HEK293 (cell line): ENCODE measurements around the gene CAMK1G.

Source experiments
- CTCF ChIA-PET: fragments of 350-600 bp; formaldehyde crosslinking; extraction: SDS; loops from one replicate; lab custom pipeline; 2021; ENCODE audit warnings: antibody characterized with exemption; lab: Yijun Ruan, JAX
- POLR2A ChIA-PET: fragments of 300-600 bp; formaldehyde crosslinking; extraction: SDS; loops from one replicate; lab custom pipeline; 2020; ENCODE audit warnings: antibody characterized with exemption, inconsistent platforms; lab: Yijun Ruan, JAX
- H3K27ac ChIP-seq: fragments of 200-500 bp; sonication (Bioruptor generic); 2 replicates; pipeline ENCODE4 v1.5.1; 2014; ENCODE audit warnings: low read depth, low read length, control low read depth, inconsistent platforms; ENCODE audit errors: extremely low read depth
- H3K36me3 ChIP-seq, 2 experiments: fragments of 200-500 bp in 1 of 2; sonication (Bioruptor generic) in 1 of 2; 1 replicate in 1 of 2; 2 replicates in 1 of 2; pipeline ENCODE4 v1.5.1; 2014 to 2017; ENCODE audit warnings: inconsistent platforms in 2 of 2, low read length in 2 of 2; ENCODE audit not compliant: control insufficient read depth in 2 of 2, insufficient read depth in 1 of 2
- H3K4me1 ChIP-seq: fragments of 200-500 bp; sonication (Bioruptor generic); 2 replicates; pipeline ENCODE4 v1.5.1; 2014; ENCODE audit warnings: mild to moderate bottlenecking, low read length, inconsistent platforms; ENCODE audit not compliant: control insufficient read depth, insufficient read depth
- H3K4me3 ChIP-seq: 2 replicates; pipeline ENCODE4 v1.5.1; 2011; ENCODE audit warnings: low read depth, mild to moderate bottlenecking, control low read depth, low read length, moderate library complexity
- H3K9me3 ChIP-seq: fragments of 200-500 bp; sonication (Bioruptor generic); 2 replicates; pipeline ENCODE4 v1.5.1; 2014; ENCODE audit warnings: low read depth, low read length, inconsistent platforms; ENCODE audit not compliant: control insufficient read depth, insufficient read depth
- GLIS2 ChIP-seq: fragments of 450-650 bp; formaldehyde crosslinking; IDR thresholded peaks from 2 replicates; pipeline ENCODE4 v1.5.1; 2016; ENCODE audit warnings: missing biosample characterization, missing genetic modification characterization
- HOXD13 ChIP-seq: sonication (generic); formaldehyde crosslinking; IDR thresholded peaks from 2 replicates; pipeline ENCODE4 v1.8.0; 2022; ENCODE audit warnings: missing genetic modification reagents, borderline replicate concordance
- OVOL3 ChIP-seq: fragments of 450-650 bp; formaldehyde crosslinking; IDR thresholded peaks from 2 replicates; pipeline ENCODE4 v1.5.1; 2016; ENCODE audit warnings: missing biosample characterization, missing genetic modification characterization
- SETDB1 ChIP-seq: IDR thresholded peaks from one replicate; pipeline ENCODE4 v1.6.1; 2017; ENCODE audit warnings: mild to moderate bottlenecking, low read length, moderate library complexity, mixed read lengths; ENCODE audit not compliant: insufficient read length
- YY1 ChIP-seq: fragments of 450-650 bp; formaldehyde crosslinking; IDR thresholded peaks from 2 replicates; pipeline ENCODE4 v1.5.1; 2018; ENCODE audit warnings: missing biosample characterization, missing genetic modification characterization
- ZBTB17 ChIP-seq: fragments of 450-650 bp; formaldehyde crosslinking; IDR thresholded peaks from 2 replicates; pipeline ENCODE4 v1.5.1; 2016; ENCODE audit warnings: missing biosample characterization, missing genetic modification characterization
- ZFP3 ChIP-seq: fragments of 450-650 bp; formaldehyde crosslinking; IDR thresholded peaks from 2 replicates; pipeline ENCODE4 v1.5.1; 2016; ENCODE audit warnings: low read depth, missing biosample characterization, missing genetic modification characterization
- ZNF140 ChIP-seq: fragments of 450-650 bp; formaldehyde crosslinking; IDR thresholded peaks from 2 replicates; pipeline ENCODE4 v1.5.1; 2016; ENCODE audit warnings: missing biosample characterization, missing genetic modification characterization
- ZNF175 ChIP-seq: fragments of 450-650 bp; formaldehyde crosslinking; IDR thresholded peaks from 2 replicates; pipeline ENCODE4 v1.5.1; 2016; ENCODE audit warnings: missing biosample characterization, missing genetic modification characterization
- ZNF274 ChIP-seq, 2 experiments: fragments of 200-500 bp in 1 of 2; fragments of 450-650 bp in 1 of 2; sonication (Bioruptor generic) in 1 of 2; formaldehyde crosslinking in 1 of 2; IDR thresholded peaks; 2 replicates each; pipeline versions ENCODE4 v1.5.1 to v1.6.1; 2014 to 2016; ENCODE audit warnings: borderline replicate concordance in 1 of 2, inconsistent platforms in 1 of 2, low read length in 1 of 2, missing biosample characterization in 1 of 2, missing genetic modification characterization in 1 of 2
- ZNF302 ChIP-seq: fragments of 450-650 bp; formaldehyde crosslinking; IDR thresholded peaks from 2 replicates; pipeline ENCODE4 v1.5.1; 2016; ENCODE audit warnings: missing biosample characterization, missing genetic modification characterization, low read depth
- ZNF404 ChIP-seq: fragments of 450-650 bp; formaldehyde crosslinking; IDR thresholded peaks from 2 replicates; pipeline ENCODE4 v1.5.1; 2017; ENCODE audit warnings: missing biosample characterization, missing genetic modification characterization
- ZNF76 ChIP-seq: fragments of 450-650 bp; formaldehyde crosslinking; IDR thresholded peaks from 2 replicates; pipeline ENCODE4; 2016; ENCODE audit warnings: low read depth, missing biosample characterization, missing genetic modification characterization, borderline replicate concordance
- TF ChIP-seq, protein P1 (sequence below): fragments of 450-650 bp; formaldehyde crosslinking; IDR thresholded peaks from 2 replicates; pipeline ENCODE4 v1.5.1; 2017; ENCODE audit warnings: missing biosample characterization, missing genetic modification characterization
- TF ChIP-seq, protein P2 (sequence below): fragments of 450-650 bp; formaldehyde crosslinking; IDR thresholded peaks from 2 replicates; pipeline ENCODE4 v1.5.0; 2017; ENCODE audit warnings: missing biosample characterization, missing genetic modification characterization, borderline replicate concordance
- TF ChIP-seq, protein P3 (sequence below): fragments of 450-650 bp; formaldehyde crosslinking; IDR thresholded peaks from 2 replicates; pipeline ENCODE4 v1.5.1; 2016; ENCODE audit warnings: missing biosample characterization, missing genetic modification characterization
- TF ChIP-seq, protein P4 (sequence below): fragments of 450-650 bp; formaldehyde crosslinking; IDR thresholded peaks from 2 replicates; pipeline ENCODE4 v1.5.1; 2016; ENCODE audit warnings: missing biosample characterization, missing genetic modification characterization

Gene CAMK1G

DNA sequence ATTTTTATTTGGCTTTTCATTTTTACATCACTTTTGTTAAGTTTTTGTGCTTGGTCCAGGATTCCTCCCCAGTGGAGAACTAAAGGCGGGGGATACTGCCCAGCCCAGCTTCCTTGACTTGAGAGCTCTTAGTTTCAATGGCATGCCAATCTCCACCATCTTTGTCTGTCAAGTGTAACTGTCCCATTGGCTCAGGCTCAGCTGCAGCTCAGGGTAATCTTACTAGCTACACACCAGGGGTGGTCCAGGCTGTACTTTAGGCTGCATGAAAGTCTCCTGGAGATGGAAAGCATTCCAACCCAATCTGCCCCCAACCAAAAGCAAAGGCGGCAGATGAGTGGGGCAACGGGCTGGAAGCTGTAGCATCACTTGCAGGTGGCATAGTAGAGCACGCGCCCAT, 31.4 kb downstream of the CAMK1G start:
- POLR2A ChIA-PET, result no interaction called here
- no peaks in the 10 kb centered on the region for H3K36me3 ChIP-seq
- H3K4me1 ChIP-seq, result no peaks in the 10 kb centered on the region
- no peak overlapping the region for H3K4me3 ChIP-seq
- TF ChIP-seq ZFP3 (tag by site-specific recombination), result no peak
- no peak for TF ChIP-seq SETDB1
- TF ChIP-seq, protein P1, sequence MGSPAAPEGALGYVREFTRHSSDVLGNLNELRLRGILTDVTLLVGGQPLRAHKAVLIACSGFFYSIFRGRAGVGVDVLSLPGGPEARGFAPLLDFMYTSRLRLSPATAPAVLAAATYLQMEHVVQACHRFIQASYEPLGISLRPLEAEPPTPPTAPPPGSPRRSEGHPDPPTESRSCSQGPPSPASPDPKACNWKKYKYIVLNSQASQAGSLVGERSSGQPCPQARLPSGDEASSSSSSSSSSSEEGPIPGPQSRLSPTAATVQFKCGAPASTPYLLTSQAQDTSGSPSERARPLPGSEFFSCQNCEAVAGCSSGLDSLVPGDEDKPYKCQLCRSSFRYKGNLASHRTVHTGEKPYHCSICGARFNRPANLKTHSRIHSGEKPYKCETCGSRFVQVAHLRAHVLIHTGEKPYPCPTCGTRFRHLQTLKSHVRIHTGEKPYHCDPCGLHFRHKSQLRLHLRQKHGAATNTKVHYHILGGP (tag by site-specific recombination), result no peak
- TF ChIP-seq OVOL3 (tag by site-specific recombination), result no peak
- TF ChIP-seq ZNF302 (tag by site-specific recombination), result no peak
- TF ChIP-seq, protein P2, sequence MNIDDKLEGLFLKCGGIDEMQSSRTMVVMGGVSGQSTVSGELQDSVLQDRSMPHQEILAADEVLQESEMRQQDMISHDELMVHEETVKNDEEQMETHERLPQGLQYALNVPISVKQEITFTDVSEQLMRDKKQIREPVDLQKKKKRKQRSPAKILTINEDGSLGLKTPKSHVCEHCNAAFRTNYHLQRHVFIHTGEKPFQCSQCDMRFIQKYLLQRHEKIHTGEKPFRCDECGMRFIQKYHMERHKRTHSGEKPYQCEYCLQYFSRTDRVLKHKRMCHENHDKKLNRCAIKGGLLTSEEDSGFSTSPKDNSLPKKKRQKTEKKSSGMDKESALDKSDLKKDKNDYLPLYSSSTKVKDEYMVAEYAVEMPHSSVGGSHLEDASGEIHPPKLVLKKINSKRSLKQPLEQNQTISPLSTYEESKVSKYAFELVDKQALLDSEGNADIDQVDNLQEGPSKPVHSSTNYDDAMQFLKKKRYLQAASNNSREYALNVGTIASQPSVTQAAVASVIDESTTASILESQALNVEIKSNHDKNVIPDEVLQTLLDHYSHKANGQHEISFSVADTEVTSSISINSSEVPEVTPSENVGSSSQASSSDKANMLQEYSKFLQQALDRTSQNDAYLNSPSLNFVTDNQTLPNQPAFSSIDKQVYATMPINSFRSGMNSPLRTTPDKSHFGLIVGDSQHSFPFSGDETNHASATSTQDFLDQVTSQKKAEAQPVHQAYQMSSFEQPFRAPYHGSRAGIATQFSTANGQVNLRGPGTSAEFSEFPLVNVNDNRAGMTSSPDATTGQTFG (tag by site-specific recombination), result no peak
- no peak overlapping the region for H3K27ac ChIP-seq
- CTCF ChIA-PET, result interaction anchor here (1.0 to 1.7 kb wide), 3 partner anchors 10 to 49 kb away, joined by 3 to 4 read pairs (median 3); no protein-coding TSS in a partner anchor
- no peaks in the 10 kb centered on the region for H3K9me3 ChIP-seq

DNA sequence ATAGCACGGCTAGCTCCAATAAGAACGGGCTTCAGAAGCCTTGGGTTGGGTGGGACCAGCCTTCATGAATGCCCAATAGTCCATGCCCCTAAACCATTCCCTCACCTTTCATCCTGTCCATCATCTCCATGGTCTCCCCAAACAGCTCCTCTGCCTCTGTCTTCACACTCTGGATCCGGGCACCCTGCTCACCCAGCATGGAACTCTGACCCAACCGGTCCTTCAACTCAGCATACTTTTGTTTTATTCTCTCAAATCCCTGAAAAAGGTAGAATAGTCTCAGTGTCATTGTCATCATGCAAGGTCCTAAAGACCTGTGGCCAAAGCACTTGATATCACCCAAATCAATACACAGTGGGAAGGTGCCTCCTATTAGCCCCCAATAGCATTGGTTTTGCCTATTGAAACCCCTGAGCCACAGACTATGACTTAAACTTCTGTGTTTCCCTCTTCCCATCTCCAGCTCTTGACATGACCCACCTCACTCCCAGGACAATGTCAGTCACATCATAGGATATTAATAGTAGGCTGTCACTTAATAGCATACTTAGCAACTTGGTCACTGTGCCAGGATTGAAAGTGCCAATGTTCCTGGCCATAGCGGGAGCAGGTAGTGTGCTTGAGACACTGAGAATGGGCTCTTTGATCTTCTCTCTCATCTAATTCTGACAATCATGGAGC, 33.0 kb downstream of the CAMK1G start:
- H3K4me3 ChIP-seq, result no peak overlapping the region
- no peak for TF ChIP-seq GLIS2 (tag by site-specific recombination)
- TF ChIP-seq ZBTB17 (tag by site-specific recombination), result no peak
- TF ChIP-seq, protein P3, sequence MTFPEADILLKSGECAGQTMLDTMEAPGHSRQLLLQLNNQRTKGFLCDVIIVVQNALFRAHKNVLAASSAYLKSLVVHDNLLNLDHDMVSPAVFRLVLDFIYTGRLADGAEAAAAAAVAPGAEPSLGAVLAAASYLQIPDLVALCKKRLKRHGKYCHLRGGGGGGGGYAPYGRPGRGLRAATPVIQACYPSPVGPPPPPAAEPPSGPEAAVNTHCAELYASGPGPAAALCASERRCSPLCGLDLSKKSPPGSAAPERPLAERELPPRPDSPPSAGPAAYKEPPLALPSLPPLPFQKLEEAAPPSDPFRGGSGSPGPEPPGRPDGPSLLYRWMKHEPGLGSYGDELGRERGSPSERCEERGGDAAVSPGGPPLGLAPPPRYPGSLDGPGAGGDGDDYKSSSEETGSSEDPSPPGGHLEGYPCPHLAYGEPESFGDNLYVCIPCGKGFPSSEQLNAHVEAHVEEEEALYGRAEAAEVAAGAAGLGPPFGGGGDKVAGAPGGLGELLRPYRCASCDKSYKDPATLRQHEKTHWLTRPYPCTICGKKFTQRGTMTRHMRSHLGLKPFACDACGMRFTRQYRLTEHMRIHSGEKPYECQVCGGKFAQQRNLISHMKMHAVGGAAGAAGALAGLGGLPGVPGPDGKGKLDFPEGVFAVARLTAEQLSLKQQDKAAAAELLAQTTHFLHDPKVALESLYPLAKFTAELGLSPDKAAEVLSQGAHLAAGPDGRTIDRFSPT (tag by site-specific recombination), result no peak
- no peak for TF ChIP-seq ZNF140 (tag by site-specific recombination)
- TF ChIP-seq HOXD13 (CRISPR knock-in tag), result no peak
- TF ChIP-seq ZNF175, result no peak
- no peak overlapping the region for H3K27ac ChIP-seq
- ChIA-PET POLR2A (no interaction called here), CTCF (interaction anchor here (0.9 to 1.7 kb wide), 4 partner anchors 8 to 76 kb away, joined by 4 to 6 read pairs (median 4); no protein-coding TSS in a partner anchor)
- no peaks in the 10 kb centered on the region for H3K36me3 ChIP-seq
- H3K4me1 ChIP-seq, result no peaks in the 10 kb centered on the region
- no peaks in the 10 kb centered on the region for H3K9me3 ChIP-seq

DNA sequence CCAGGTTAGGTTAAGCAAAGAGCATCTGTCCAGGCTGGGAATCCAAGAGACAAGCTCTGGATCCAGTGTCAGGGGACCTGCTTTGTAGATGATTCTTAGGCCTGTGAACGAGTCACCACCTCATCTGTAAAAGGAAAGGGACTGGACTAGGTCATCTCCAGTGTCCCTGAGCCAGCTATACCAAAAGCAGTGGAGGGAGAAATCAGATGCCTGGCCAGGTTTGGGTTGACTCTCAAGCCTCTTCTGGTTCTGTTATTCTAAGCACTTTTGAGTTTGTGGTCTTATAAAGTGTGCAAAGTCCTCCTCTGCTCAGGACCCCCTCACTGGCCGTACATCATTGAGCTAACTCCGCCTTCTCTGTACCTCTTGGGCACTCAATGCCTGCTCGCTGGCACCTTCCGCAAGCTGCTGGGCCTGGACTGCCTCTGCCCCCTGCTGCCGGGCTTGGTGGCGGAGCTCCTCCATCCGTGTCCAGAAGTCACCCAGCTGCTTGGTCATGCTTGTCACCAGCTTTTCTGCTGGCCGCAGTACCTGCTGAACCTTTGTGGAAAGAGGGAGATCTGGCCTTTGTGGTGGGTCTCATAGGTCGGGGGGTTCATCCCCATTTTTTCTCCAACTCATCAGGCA, 33.6 kb downstream of the CAMK1G start:
- TF ChIP-seq, protein P4, sequence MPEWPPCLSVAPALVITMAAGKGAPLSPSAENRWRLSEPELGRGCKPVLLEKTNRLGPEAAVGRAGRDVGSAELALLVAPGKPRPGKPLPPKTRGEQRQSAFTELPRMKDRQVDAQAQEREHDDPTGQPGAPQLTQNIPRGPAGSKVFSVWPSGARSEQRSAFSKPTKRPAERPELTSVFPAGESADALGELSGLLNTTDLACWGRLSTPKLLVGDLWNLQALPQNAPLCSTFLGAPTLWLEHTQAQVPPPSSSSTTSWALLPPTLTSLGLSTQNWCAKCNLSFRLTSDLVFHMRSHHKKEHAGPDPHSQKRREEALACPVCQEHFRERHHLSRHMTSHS (tag by site-specific recombination), result no peak
- TF ChIP-seq YY1 (tag by site-specific recombination) (no peak), ZNF302 (tag by site-specific recombination) (no peak), ZNF404 (tag by site-specific recombination) (no peak), ZNF274 (IDR thresholded peaks at IDR 0.05; ENCODE audit: low read length) (no peak), ZNF274 (tag by site-specific recombination; IDR thresholded peaks at IDR 0.05; ENCODE audit: borderline replicate concordance) (no peak), ZNF76 (no peak)
- Histone ChIP-seq H3K9me3 (no peaks in the 10 kb centered on the region), H3K36me3 (no peaks in the 10 kb centered on the region), H3K4me3 (no peak overlapping the region), H3K4me1 (no peaks in the 10 kb centered on the region), H3K27ac (no peak overlapping the region)
- ChIA-PET CTCF (interaction anchor here (0.8 to 1.2 kb wide), 2 partner anchors 10 to 149 kb away, joined by 3 to 5 read pairs; no protein-coding TSS in a partner anchor), POLR2A (no interaction called here)
